CD4-positive, alpha-beta T cell treated with Interleukin-15 for 4 hours (primary cell): Measurements from ENCODE around the gene FBXO46.
A peak's percentile ranks its signal among the peaks of the same experiment; 100 is the strongest.

Experiments
- DNase-seq: peaks from one replicate; pipeline ENCODE4 v3.0.0-alpha.2; 2020; ENCODE audit warnings: low spot score

FBXO46 gene

DNA sequence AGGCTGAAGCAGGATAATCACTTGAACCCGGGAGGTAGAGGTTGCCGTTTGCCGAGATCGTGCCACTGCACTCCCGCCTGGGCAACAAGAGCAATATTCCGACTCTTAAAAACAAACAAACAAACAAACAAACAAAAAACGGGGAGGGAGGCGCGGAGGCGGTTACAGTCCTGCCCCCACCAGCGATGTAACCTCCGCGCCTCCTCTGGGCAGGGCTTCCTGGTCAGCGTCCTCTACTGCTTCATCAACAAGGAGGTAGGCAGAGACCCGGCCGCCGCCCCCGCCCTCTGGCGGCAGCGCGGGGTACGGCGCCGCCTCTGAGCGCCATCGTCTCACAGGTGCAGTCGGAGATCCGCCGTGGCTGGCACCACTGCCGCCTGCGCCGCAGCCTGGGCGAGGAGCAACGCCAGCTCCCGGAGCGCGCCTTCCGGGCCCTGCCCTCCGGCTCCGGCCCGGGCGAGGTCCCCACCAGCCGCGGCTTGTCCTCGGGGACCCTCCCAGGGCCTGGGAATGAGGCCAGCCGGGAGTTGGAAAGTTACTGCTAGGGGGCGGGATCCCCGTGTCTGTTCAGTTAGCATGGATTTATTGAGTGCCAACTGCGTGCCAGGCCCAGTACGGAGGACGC lies 49.2 kb downstream of the FBXO46 start:
- peak; percentile 89 for DNase-seq

DNA sequence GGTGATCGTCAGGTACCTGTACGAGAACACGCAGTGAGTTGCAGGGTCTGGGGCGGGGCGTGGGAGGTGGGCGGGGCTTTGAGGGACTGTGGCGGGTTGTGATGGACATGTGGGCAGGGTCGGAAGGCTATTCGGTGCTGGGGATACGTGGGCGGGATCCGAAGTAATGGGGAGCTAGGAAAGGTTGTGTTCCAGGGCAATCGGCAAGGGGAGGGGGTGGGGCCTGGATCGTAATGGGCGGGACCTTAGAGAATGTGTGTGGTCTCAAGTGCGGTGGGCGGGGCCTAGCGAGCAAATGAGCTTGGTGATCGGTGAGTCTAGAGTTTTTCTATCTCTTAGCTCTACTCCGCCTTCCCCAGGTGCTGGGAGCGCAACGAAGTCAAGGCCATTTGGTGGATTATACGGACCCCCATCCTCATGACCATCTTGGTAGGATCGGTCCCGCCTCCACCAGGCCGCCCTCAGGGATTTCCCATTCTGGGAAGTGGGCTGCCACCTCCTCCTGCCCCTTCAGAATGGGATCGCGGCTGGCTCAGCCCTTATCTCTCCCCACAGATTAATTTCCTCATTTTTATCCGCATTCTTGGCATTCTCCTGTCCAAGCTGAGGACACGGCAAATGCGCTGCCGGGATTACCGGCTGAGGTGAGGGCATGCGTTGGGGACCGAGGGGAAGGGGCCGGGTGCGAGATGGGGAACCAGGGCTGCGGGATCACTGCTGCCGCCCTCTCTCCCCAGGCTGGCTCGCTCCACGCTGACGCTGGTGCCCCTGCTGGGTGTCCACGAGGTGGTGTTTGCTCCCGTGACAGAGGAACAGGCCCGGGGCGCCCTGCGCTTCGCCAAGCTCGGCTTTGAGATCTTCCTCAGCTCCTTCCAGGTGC lies 53.1 kb downstream of the FBXO46 start:
- DNase-seq, result peak; percentile 79

DNA sequence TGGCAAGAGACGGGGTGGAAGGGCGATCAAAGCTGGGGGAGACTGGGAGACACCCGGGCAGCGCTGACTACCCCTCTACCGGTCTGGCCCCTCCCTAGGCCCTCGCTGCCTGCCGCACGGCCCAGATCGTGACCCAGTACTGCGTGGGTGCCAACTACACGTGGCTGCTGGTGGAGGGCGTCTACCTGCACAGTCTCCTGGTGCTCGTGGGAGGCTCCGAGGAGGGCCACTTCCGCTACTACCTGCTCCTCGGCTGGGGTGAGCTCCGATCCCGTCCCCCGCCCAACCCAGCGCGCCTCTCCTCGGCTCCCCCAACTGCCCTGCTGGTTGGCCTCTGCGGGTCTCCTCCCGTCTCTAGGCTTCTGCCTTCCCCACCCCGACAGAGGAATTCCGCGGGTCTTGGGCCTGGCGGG lies 53.8 kb downstream of the FBXO46 start:
- DNase-seq, result peak; percentile 26

DNA sequence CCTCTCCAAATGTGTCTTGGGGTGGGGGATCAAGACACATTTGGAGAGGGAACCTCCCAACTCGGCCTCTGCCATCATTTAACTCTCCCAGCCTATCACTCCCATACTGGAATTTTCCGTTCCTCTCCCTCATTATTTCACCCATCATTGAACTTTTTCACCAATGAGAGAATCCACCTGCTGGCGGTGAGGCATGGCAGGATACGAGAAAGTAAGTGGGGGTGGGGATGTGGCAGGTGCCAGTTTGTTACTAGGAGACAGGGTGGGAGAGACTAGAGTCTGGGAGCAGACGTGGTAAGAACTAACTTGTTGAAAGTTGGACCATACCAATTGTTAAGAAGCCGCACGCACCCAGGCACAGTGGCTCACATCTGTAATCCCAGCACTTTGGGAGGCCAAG lies 55.8 kb downstream of the FBXO46 start:
- DNase-seq, result no peak

DNA sequence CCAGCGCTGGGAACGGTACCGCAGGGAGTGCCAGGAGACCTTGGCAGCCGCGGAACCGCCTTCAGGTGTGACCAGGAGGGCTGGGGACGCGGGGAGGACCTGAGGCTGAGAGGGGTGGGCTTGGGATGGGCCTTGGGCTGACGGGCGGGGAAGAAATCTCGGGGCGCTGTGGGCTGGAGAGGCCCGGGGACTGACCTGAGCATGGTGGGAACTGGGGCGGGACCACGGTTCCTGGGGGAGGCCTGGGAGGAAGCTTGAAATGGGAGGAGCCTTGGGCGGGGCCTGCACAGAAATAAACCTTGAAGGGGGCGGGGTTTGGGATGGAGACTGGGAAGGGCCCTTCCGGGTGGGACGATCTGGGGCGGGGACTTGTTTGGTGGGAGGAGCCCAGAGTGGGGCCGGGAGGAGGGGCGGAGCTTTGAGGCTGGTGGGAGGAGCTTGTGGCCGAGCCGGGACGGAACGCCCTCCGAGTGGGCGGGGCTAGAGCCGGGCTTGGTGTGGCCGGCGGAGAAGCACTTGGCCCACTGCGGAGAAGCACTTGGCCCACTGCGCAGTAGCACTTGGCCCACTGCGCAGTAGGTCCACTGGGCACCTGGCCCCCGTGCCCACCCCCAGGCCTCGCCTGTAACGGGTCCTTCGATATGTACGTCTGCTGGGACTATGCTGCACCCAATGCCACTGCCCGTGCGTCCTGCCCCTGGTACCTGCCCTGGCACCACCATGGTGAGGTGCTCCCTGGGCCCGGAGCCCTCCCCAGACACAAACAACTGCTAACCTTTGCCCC lies 59.8 kb downstream of the FBXO46 start:
- peak; percentile 24 for DNase-seq

DNA sequence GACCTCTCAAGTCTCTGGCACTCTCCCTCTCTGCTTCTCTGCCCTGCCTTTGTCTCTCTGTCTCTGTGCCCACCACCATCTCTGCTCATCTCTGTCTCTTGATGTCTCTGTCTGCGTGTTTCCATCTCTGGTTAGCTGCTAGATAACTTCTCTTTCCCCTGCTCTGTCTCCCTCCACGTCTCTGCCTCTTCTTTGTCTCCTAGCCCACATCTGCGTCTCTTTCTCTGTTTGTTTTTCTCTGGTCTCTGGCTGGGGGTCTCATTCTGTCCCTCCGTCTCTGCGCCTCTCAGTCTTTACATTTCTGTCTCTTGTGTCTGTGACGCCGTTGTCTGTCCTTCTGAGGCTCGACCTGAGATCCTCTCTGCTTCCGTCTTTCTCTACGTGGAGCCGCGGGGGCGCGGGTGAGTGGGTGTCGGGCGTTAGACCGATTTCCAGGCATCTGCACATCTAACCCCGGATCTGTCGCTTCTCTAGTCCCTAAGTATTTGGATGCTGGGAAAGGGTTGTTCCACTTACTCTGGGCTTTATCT lies 62.3 kb downstream of the FBXO46 start:
- DNase-seq, result peak; percentile 25

DNA sequence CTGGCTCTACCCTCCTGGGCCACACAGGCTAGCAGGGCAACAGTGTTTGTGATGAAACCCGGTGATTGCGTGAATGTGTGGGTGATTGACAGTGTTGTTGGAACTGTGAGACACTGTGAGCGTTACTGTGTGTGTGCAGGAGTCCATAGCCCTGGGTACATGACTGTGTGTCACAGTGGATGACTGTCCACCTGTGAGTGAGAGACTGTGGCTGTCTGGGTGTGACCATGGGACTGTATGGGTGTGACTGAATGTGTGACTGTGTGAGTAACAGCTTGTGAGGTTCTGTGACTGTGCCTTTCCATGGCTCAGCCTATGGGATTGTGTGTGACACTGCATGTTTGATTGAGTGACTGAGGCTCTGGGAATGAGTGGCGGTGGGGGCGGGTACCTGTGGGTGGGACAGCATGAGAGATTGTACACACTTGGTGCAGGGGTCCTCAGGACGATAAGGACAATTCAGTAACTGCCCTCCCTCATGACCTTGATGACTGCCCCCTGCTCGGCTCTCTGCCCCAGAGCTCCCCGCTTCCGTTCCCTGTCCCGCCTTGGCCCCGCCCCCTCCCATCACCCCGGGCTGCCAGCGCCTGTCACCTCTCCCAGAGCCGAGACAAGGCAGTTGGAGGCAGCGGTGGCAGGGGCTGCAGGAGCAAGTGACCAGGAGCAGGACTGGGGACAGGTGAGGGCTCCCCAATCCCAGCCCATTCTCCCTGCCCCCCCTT lies 62.9 kb downstream of the FBXO46 start, which contains the start of gene GIPR:
Gene GIPR, plus strand, starts transcription at position 602 of the 722 bp plus-strand sequence. CDS start 1,300 bp downstream, outside the sequence.
- peak; percentile 73 for DNase-seq

DNA sequence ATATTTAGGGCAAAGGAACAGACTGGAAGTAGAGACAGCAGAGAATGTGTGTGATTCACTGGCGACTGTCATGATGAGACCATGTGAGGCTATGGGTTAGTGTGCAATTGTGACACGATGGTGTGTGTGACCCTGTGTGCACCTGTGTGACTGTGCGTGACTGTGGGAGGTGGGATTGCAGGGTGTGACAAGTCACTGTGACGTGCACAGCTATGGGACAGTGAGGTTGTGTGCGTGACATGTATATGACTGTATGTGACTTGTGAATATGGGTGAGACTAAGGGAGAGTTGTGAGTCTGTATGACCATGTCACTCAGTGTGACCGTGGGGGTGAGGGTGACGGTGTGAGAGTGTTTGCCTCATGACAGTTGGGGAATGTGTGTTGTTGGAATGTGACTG lies 66.1 kb downstream of the FBXO46 start:
- no peak for DNase-seq

DNA sequence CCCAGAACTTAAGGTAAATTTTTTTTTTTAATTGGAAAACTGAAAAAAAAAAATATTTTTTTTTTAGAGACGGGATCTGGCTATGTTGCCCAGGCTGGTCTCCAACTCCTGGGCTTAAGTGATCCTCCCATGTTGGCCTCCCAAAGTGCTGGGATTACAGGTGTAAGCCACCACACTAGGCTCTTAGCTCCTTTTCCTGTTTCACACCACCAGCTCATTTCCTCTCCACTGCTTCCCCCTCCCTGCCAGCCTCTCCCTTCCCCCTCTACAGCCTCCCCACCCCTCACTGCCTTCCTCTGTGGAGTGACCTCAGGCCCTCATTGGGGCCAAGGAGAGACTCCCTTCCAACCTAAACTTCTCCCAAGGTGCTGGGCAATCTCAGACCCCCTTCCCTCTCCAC lies 66.9 kb downstream of the FBXO46 start:
- no peak for DNase-seq

DNA sequence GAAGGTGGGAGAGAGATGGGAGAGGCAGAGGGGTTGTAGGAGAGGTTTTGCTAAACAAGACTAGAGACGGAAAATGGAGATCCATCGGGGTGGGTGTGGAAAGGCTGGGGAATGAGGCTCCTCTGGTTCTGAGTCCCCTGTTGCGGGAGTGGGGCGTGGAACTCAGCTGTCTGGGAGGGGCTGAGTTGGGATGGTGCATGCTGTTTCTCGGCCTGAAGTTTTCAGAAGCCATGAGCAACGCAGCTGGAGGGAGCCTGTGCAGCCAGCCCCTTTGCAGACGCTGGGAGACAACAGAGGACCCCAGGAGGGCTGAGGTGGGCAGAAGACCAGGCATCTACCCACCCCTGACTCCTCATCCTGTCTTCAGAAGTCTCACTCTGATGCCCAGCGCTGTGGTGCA lies 70.1 kb downstream of the FBXO46 start:
- no peak for DNase-seq
